GM21381 (cell line): ENCODE data around the gene SPRR2A.
"Not testable (repeated sequence)": the region's sequence is repeated elsewhere in the genome, so short reads cannot be mapped to it uniquely, and the experiment has no call there.

ENCODE experiments used
- ATAC-seq: cut with Tn5 transposase; IDR thresholded peaks from one replicate; pipeline ENCODE4 v1.9.1; 2021; ENCODE audit warnings: mild to moderate bottlenecking, moderate library complexity; ENCODE audit not compliant: unreplicated experiment

The SPRR2A gene

GRCh38 chr1:153057375-153057774 is at the start of gene SPRR2A:
Gene SPRR2A, minus strand, starts transcription at chr1:153057512. Its CDS starts 777 bp downstream, at chr1:153056735.
- no peak for ATAC-seq

- ATAC-seq = no peak
Measured at GRCh38 chr1:153100245-153100644, 42.9 kb upstream of the SPRR2A start.

GRCh38 chr1:153099461-153100045 is 42.2 kb upstream of the SPRR2A start:
- ATAC-seq = no peak

GRCh38 chr1:153095764-153096163 is 38.5 kb upstream of the SPRR2A start:
- ATAC-seq = no peak

- ATAC-seq = no peak
Measured at GRCh38 chr1:153094426-153094825, 37.1 kb upstream of the SPRR2A start, which contains the start of gene SPRR2E. Gene SPRR2E, minus strand, starts transcription at chr1:153094526. Its CDS starts 775 bp downstream, at chr1:153093751.

- ATAC-seq = no peak
Measured at GRCh38 chr1:153087652-153088051, 30.3 kb upstream of the SPRR2A start.

- ATAC-seq = no peak
Measured at GRCh38 chr1:153081736-153082135, 24.4 kb upstream of the SPRR2A start.

GRCh38 chr1:153072806-153073726 is 15.8 kb upstream of the SPRR2A start:
- no peak for ATAC-seq

GRCh38 chr1:153071511-153071910 is 14.2 kb upstream of the SPRR2A start, which contains the start of gene SPRR2B:
Gene SPRR2B, minus strand, starts transcription at chr1:153071611. Its CDS starts 772 bp downstream, at chr1:153070839.
- no peak for ATAC-seq

GRCh38 chr1:153070243-153070642 is 12.9 kb upstream of the SPRR2A start:
- ATAC-seq = no peak

GRCh38 chr1:153058826-153059784 is 1.8 kb upstream of the SPRR2A start:
- ATAC-seq = no peak

- no peak for ATAC-seq
Measured at GRCh38 chr1:153058154-153058553, 842 bp upstream of the SPRR2A start.

GRCh38 chr1:153056111-153056510 is 1.2 kb downstream of the SPRR2A start:
- ATAC-seq = not testable (repeated sequence)

GRCh38 chr1:153049211-153049610 is 8.1 kb downstream of the SPRR2A start:
- ATAC-seq = no peak

- no peak for ATAC-seq
Measured at GRCh38 chr1:153040950-153041631, 16.2 kb downstream of the SPRR2A start, which contains the start of gene SPRR2D. Gene SPRR2D, minus strand, starts transcription at chr1:153041120. Its CDS starts 774 bp downstream, at chr1:153040346.

GRCh38 chr1:153035211-153035610 is 22.1 kb downstream of the SPRR2A start:
- ATAC-seq = no peak

- no peak for ATAC-seq
Measured at GRCh38 chr1:153032677-153033308, 24.5 kb downstream of the SPRR2A start.

GRCh38 chr1:153032073-153032472 is 25.2 kb downstream of the SPRR2A start:
- no peak for ATAC-seq

- ATAC-seq = no peak
Measured at GRCh38 chr1:153030895-153031294, 26.4 kb downstream of the SPRR2A start, which contains the start of gene SPRR1B. Gene SPRR1B, plus strand, starts transcription at chr1:153031203. Its CDS starts 1,143 bp downstream, at chr1:153032346.
